GM21423 (cell line): ENCODE data around the gene ACAP1.
A peak's percentile ranks its signal among the peaks of the same experiment; 100 is the strongest.
"Not testable (repeated sequence)": the region's sequence is repeated elsewhere in the genome, so short reads cannot be mapped to it uniquely, and the experiment has no call there.

Source experiments
- ATAC-seq: cut with Tn5 transposase; IDR thresholded peaks from one replicate; pipeline ENCODE4 v1.9.1; 2021; ENCODE audit warnings: mild to moderate bottlenecking, moderate library complexity; ENCODE audit not compliant: unreplicated experiment

The ACAP1 gene

GRCh38 chr17:7328840-7329373 lies 7.4 kb upstream of the ACAP1 start, which contains the start of gene NEURL4:
NEURL4 (minus strand) TSS chr17:7329335; CDS start chr17:7329312, 23 bp downstream.
- peak; percentile 2 for ATAC-seq

GRCh38 chr17:7329374-7329996 lies 6.8 kb upstream of the ACAP1 start:
- ATAC-seq = peak; percentile 61

- peak; percentile 35 for ATAC-seq
Observed at GRCh38 chr17:7329997-7330637, 6.2 kb upstream of the ACAP1 start.

GRCh38 chr17:7330638-7331015 lies 5.7 kb upstream of the ACAP1 start:
- ATAC-seq = no peak

- no peak for ATAC-seq
Observed at GRCh38 chr17:7332111-7332510, 4.2 kb upstream of the ACAP1 start.

GRCh38 chr17:7332600-7333069 lies 3.7 kb upstream of the ACAP1 start:
- not testable (repeated sequence) for ATAC-seq

- no peak for ATAC-seq
Observed at GRCh38 chr17:7334938-7335538, 1.3 kb upstream of the ACAP1 start.

GRCh38 chr17:7335765-7336164 lies 564 bp upstream of the ACAP1 start:
- not testable (repeated sequence) for ATAC-seq

- ATAC-seq = not testable (repeated sequence)
Observed at GRCh38 chr17:7337600-7337999, 1.3 kb downstream of the ACAP1 start.

GRCh38 chr17:7340179-7340578 lies 3.9 kb downstream of the ACAP1 start:
- no peak for ATAC-seq

GRCh38 chr17:7341842-7342241 lies 5.5 kb downstream of the ACAP1 start:
- no peak for ATAC-seq

- no peak for ATAC-seq
Observed at GRCh38 chr17:7343250-7343649, 6.9 kb downstream of the ACAP1 start.

- no peak for ATAC-seq
Observed at GRCh38 chr17:7346761-7347614, 10.7 kb downstream of the ACAP1 start.

GRCh38 chr17:7347630-7348477 lies 11.5 kb downstream of the ACAP1 start:
- no peak for ATAC-seq

- ATAC-seq = no peak
Observed at GRCh38 chr17:7348478-7349242, 12.3 kb downstream of the ACAP1 start.

GRCh38 chr17:7351665-7352502 lies 15.6 kb downstream of the ACAP1 start, which contains the start of gene KCTD11:
KCTD11 (plus strand) TSS chr17:7352162.
- peak; percentile 70 for ATAC-seq

GRCh38 chr17:7352503-7352889 lies 16.2 kb downstream of the ACAP1 start:
- ATAC-seq = no peak

GRCh38 chr17:7352910-7353635 lies 16.7 kb downstream of the ACAP1 start:
- ATAC-seq = no peak
